Neural cell (in vitro differentiated cells): ENCODE measurements around the gene EXOC4. TPM values are rescaled to one million over a fixed set of nuclear protein-coding genes. Genes with fewer than 3 reads are reported as not detected.

Experiments used
- H2AFZ ChIP-seq: fragments of 200-600, 300-800 bp; sonication (generic), shearing (Covaris generic); 2 replicates; pipeline ENCODE4 v1.6.0; 2014; ENCODE audit warnings: low read depth, mild to moderate bottlenecking, antibody characterized with exemption, low read length, moderate library complexity
- H3F3A ChIP-seq: fragments of 200-600 bp; shearing (Covaris generic); 2 replicates; pipeline ENCODE4 v1.6.1; 2016; ENCODE audit warnings: mild to moderate bottlenecking, moderate library complexity, mixed read lengths, antibody characterized with exemption, low read length; ENCODE audit not compliant: insufficient read depth, poor library complexity, severe bottlenecking
- H3K27ac ChIP-seq: fragments of 200-600, 300-800 bp; sonication (generic), shearing (Covaris generic); 2 replicates; pipeline ENCODE4 v1.5.1; 2014; ENCODE audit warnings: mild to moderate bottlenecking, low read length, moderate library complexity
- H3K27me3 ChIP-seq: fragments of 300-800, 200-600 bp; sonication (generic), shearing (Covaris generic); 2 replicates; pipeline ENCODE4 v1.6.0; 2014; ENCODE audit warnings: mild to moderate bottlenecking, low read depth, low read length, moderate library complexity; ENCODE audit not compliant: insufficient read depth
- H3K36me3 ChIP-seq: fragments of 300-800, 200-600 bp; sonication (generic), shearing (Covaris generic); 2 replicates; pipeline ENCODE4 v1.5.1; 2014; ENCODE audit warnings: mild to moderate bottlenecking, antibody characterized with exemption, low read length, moderate library complexity; ENCODE audit not compliant: insufficient read depth
- H3K4me2 ChIP-seq: fragments of 300-800, 200-600 bp; sonication (generic), shearing (Covaris generic); 2 replicates; pipeline ENCODE4 v1.6.0; 2014; ENCODE audit warnings: mild to moderate bottlenecking, low read length
- H3K4me3 ChIP-seq: fragments of 300-800, 200-600 bp; sonication (generic), shearing (Covaris generic); 2 replicates; pipeline ENCODE4 v1.5.1; 2014; ENCODE audit warnings: mild to moderate bottlenecking, low read length, moderate library complexity
- H3K79me2 ChIP-seq: fragments of 200-600 bp; shearing (Covaris generic); replicated peaks from 2 replicates; pipeline ENCODE4 v1.6.0; 2014; ENCODE audit warnings: mild to moderate bottlenecking, low read length, moderate library complexity; ENCODE audit not compliant: insufficient read depth
- H3K9ac ChIP-seq: fragments of 300-800, 200-600 bp; sonication (generic), shearing (Covaris generic); 2 replicates; pipeline ENCODE4 v1.6.1; 2016; ENCODE audit warnings: mild to moderate bottlenecking, low read length, mixed read lengths
- H3K9me2 ChIP-seq: fragments of 200-600 bp; shearing (Covaris generic); 2 replicates; pipeline ENCODE4 v1.6.1; 2016; ENCODE audit warnings: mild to moderate bottlenecking, low read length, mixed read lengths; ENCODE audit not compliant: insufficient read depth
- H3K9me3 ChIP-seq: fragments of 200-600, 300-800 bp; sonication (generic), shearing (Covaris generic); 2 replicates; pipeline ENCODE4 v1.6.1; 2016; ENCODE audit warnings: mild to moderate bottlenecking, mixed run types, low read length, moderate library complexity, mixed read lengths
- H4K20me1 ChIP-seq: fragments of 200-600 bp; shearing (Covaris generic); 2 replicates; pipeline ENCODE4 v1.6.1; 2016; ENCODE audit warnings: mild to moderate bottlenecking, mixed run types; ENCODE audit not compliant: insufficient read depth
- EP300 ChIP-seq: fragments of 450-650 bp; conservative IDR thresholded peaks from 2 replicates; pipeline ENCODE4 v1.6.1; 2014; ENCODE audit warnings: antibody characterized with exemption, mild to moderate bottlenecking, moderate library complexity; ENCODE audit not compliant: poor library complexity, severe bottlenecking
- EZH2 ChIP-seq: fragments of 200-600, 300-800 bp; shearing (Covaris generic), sonication (generic); IDR thresholded peaks from 2 replicates; pipeline ENCODE4 v1.6.1; 2014; ENCODE audit warnings: antibody characterized with exemption, low read length, borderline replicate concordance, mild to moderate bottlenecking; ENCODE audit not compliant: insufficient read depth, poor library complexity, severe bottlenecking
- MXI1 ChIP-seq: fragments of 450-650 bp; conservative IDR thresholded peaks from 2 replicates; pipeline ENCODE4 v1.6.1; 2014; ENCODE audit warnings: antibody characterized with exemption, mild to moderate bottlenecking; ENCODE audit not compliant: poor library complexity, severe bottlenecking
- POLR2AphosphoS5 ChIP-seq: IDR thresholded peaks from 2 replicates; pipeline ENCODE4 v1.6.1; 2012
- RAD21 ChIP-seq: fragments of 450-650 bp; conservative IDR thresholded peaks from 2 replicates; pipeline ENCODE4 v1.6.1; 2014; ENCODE audit warnings: antibody characterized with exemption, mild to moderate bottlenecking, moderate library complexity
- SMC3 ChIP-seq: fragments of 450-650 bp; conservative IDR thresholded peaks from 2 replicates; pipeline ENCODE4 v1.6.1; 2014; ENCODE audit warnings: antibody characterized with exemption, mild to moderate bottlenecking, moderate library complexity; ENCODE audit not compliant: poor library complexity
- TAF1 ChIP-seq: IDR thresholded peaks from 2 replicates; pipeline ENCODE4 v1.6.1; 2012; ENCODE audit warnings: low read depth
- polyA plus RNA-seq: library from polyadenylated mRNA; depleted of rRNA; stranded (reverse); fragments of >200 nt; gene quantifications from 2 replicates; pipeline ENCODE4 v1.2.3, GENCODE V29; 2014
- TF ChIP-seq, protein P1 (sequence below): IDR thresholded peaks from 2 replicates; pipeline ENCODE4 v1.6.1; 2012; ENCODE audit warnings: borderline replicate concordance
- TF ChIP-seq, protein P2 (sequence below): fragments of 450-650 bp; IDR thresholded peaks from 2 replicates; pipeline ENCODE4 v1.5.1; 2014; ENCODE audit warnings: antibody characterized with exemption, mild to moderate bottlenecking, moderate library complexity; ENCODE audit not compliant: poor library complexity, severe bottlenecking

Gene EXOC4
- polyA plus RNA-seq, 1 donor from 2014 or later: 36.5 TPM

DNA sequence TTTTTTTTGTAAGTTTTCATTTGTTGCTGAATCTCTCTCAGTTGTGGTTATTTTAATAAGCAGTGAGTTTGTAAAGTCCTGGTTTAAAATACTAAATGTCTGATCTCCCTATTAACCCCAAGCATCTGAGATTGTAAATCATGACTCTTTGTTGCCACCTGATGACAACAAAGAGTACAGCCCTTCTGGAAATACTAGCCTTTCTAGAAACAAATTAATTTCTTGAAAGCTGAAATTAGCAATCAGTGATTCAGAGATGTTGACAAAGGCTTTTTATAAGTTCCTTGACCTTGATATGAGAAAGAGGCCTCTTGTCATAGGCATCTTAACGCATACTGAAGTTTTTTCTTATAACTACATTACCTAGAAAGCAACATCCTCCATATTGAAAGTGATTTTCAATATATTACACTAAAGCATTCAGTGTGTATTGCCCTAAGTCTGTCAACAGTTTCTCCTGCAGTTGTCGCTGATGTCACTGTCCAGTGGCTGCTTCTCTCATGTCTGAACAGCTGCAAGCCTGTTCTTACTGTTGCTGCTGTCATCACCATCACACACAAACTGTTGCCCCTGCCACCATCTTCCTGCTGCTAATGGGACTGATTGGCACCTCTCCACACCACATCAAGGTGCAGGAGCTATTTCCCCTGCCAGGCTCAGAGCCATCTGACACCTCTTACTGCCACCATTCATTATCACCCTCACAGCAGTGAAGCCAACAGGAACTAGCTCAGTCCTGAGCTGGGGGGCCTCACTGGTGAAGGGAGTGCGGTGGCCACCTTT is 779.1 kb downstream of the EXOC4 start:
- H3K27me3 ChIP-seq: no peaks in the 10 kb centered on the region
- H4K20me1 ChIP-seq: no peaks in the 10 kb centered on the region
- H3K9me3 ChIP-seq: no peaks in the 10 kb centered on the region
- H2AFZ ChIP-seq: no peak overlapping the region
- no peaks in the 10 kb centered on the region for H3K79me2 ChIP-seq
- no peaks in the 10 kb centered on the region for H3K9me2 ChIP-seq
- TF ChIP-seq POLR2AphosphoS5 (peak; percentile 29), RAD21 (peak; percentile 54), EZH2 (no peak), MXI1 (no peak), EP300 (peak; percentile 18), TAF1 (no peak), SMC3 (peak; percentile 42)
- TF ChIP-seq, protein P1, sequence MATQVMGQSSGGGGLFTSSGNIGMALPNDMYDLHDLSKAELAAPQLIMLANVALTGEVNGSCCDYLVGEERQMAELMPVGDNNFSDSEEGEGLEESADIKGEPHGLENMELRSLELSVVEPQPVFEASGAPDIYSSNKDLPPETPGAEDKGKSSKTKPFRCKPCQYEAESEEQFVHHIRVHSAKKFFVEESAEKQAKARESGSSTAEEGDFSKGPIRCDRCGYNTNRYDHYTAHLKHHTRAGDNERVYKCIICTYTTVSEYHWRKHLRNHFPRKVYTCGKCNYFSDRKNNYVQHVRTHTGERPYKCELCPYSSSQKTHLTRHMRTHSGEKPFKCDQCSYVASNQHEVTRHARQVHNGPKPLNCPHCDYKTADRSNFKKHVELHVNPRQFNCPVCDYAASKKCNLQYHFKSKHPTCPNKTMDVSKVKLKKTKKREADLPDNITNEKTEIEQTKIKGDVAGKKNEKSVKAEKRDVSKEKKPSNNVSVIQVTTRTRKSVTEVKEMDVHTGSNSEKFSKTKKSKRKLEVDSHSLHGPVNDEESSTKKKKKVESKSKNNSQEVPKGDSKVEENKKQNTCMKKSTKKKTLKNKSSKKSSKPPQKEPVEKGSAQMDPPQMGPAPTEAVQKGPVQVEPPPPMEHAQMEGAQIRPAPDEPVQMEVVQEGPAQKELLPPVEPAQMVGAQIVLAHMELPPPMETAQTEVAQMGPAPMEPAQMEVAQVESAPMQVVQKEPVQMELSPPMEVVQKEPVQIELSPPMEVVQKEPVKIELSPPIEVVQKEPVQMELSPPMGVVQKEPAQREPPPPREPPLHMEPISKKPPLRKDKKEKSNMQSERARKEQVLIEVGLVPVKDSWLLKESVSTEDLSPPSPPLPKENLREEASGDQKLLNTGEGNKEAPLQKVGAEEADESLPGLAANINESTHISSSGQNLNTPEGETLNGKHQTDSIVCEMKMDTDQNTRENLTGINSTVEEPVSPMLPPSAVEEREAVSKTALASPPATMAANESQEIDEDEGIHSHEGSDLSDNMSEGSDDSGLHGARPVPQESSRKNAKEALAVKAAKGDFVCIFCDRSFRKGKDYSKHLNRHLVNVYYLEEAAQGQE: no peak
- TF ChIP-seq, protein P2, sequence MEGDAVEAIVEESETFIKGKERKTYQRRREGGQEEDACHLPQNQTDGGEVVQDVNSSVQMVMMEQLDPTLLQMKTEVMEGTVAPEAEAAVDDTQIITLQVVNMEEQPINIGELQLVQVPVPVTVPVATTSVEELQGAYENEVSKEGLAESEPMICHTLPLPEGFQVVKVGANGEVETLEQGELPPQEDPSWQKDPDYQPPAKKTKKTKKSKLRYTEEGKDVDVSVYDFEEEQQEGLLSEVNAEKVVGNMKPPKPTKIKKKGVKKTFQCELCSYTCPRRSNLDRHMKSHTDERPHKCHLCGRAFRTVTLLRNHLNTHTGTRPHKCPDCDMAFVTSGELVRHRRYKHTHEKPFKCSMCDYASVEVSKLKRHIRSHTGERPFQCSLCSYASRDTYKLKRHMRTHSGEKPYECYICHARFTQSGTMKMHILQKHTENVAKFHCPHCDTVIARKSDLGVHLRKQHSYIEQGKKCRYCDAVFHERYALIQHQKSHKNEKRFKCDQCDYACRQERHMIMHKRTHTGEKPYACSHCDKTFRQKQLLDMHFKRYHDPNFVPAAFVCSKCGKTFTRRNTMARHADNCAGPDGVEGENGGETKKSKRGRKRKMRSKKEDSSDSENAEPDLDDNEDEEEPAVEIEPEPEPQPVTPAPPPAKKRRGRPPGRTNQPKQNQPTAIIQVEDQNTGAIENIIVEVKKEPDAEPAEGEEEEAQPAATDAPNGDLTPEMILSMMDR: peak; percentile 56
- no peak overlapping the region for H3K27ac ChIP-seq
- H3K4me2 ChIP-seq: no peak overlapping the region
- H3K36me3 ChIP-seq: no peaks in the 10 kb centered on the region
- no peaks in the 10 kb centered on the region for H3F3A ChIP-seq
- H3K4me3 ChIP-seq: no peak overlapping the region
- H3K9ac ChIP-seq: no peak overlapping the region

DNA sequence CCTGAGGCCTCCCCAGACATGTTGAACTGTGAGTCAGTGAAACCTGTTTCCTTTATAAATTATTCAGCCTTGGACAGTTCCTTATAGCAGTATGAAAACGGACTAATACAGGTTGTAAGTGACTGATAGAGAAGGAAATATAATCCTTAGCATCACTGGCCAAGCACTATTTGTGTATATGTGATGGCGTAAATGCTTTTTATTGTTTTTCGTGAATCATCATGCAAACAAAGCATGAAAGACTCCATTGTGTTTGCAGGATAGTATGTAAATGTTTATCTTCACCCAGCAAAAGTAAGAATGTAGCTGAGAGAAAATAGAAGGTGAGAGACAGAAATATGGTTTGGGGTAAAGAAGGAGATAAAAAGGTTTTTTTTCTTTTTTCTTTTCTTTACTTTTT is 781.8 kb downstream of the EXOC4 start:
- Histone ChIP-seq H3K9me2 (no peaks in the 10 kb centered on the region), H3F3A (no peaks in the 10 kb centered on the region), H3K4me2 (no peak overlapping the region), H3K36me3 (no peaks in the 10 kb centered on the region), H3K9ac (no peak overlapping the region), H2AFZ (no peak overlapping the region), H3K27me3 (no peaks in the 10 kb centered on the region), H3K4me3 (no peak overlapping the region), H3K79me2 (no peaks in the 10 kb centered on the region), H4K20me1 (no peaks in the 10 kb centered on the region), H3K9me3 (no peaks in the 10 kb centered on the region), H3K27ac (no peak overlapping the region)
- TF ChIP-seq EZH2 (no peak), RAD21 (no peak), POLR2AphosphoS5 (no peak), MXI1 (no peak), EP300 (no peak), SMC3 (no peak), TAF1 (no peak)
- TF ChIP-seq, protein P2: no peak
- TF ChIP-seq, protein P1: no peak
